K562 (cell line): ENCODE data around the gene CLASP2. TPM values are rescaled to one million over a fixed set of nuclear protein-coding genes. Genes with fewer than 3 reads are reported as not detected.

Experiments used
- ATAC-seq: fragments of 200-7000 bp; cut with Tn5 transposase; 3 replicates; pipeline ENCODE4 v1.9.1; 2020; ENCODE audit warnings: moderate library complexity
- BruUV-seq: library from RNA; stranded (reverse); fragments of 400-500 nt; replicated peaks from 2 replicates; lab custom pipeline; 2021; lab: Mats Ljungman, UMichigan
- CTCF ChIA-PET: fragments of 300-600 bp; formaldehyde crosslinking; extraction: SDS; loops from one replicate; lab custom pipeline; 2021; ENCODE audit warnings: low intra/inter-chr PET ratio; lab: Yijun Ruan, JAX
- POLR2A ChIA-PET: fragments of 300-600, 350-650 bp; sonication (Branson Sonifier 250); formaldehyde crosslinking; extraction: SDS; loops from one replicate; lab custom pipeline; 2021; ENCODE audit warnings: antibody characterized with exemption, inconsistent platforms; lab: Yijun Ruan, JAX
- DNase-seq, 4 experiments: peaks; one replicate each; pipeline versions ENCODE4 v3.0.0 to v3.0.0-alpha.2; 2011 to 2018; ENCODE audit warnings: low spot score in 3 of 4, mixed read lengths in 3 of 4; ENCODE audit errors: extremely low read depth in 1 of 4
- FAIRE-seq: peaks from 2 replicates; lab custom pipeline; 2011; peaks lifted over from hg19 to GRCh38; lab: Jason Lieb, UNC
- H2AFZ ChIP-seq: 2 replicates; pipeline ENCODE4 v1.6.0; 2011; ENCODE audit warnings: low read depth, low read length, control low read depth, inconsistent platforms
- H3K27ac ChIP-seq: fragments of 200-600 bp; 3 replicates; pipeline ENCODE4 v1.8.0; 2011; ENCODE audit warnings: low read depth, mild to moderate bottlenecking, control low read depth, inconsistent platforms, low read length, moderate library complexity, mixed read lengths; ENCODE audit errors: extremely low read depth
- H3K27me3 ChIP-seq, 2 experiments: fragments of 300-600 bp in 1 of 2; 2 replicates in 1 of 2; 3 replicates in 1 of 2; pipeline versions ENCODE4 v1.6.0 to v1.8.0; 2011; ENCODE audit warnings: inconsistent platforms in 2 of 2, low read length in 2 of 2, mild to moderate bottlenecking in 1 of 2, mixed read lengths in 1 of 2, moderate library complexity in 1 of 2; ENCODE audit not compliant: control insufficient read depth in 2 of 2, insufficient read depth in 2 of 2
- H3K36me3 ChIP-seq: fragments of 300-600 bp; 3 replicates; pipeline ENCODE4 v1.8.0; 2011; ENCODE audit warnings: mild to moderate bottlenecking, low read length, inconsistent platforms; ENCODE audit not compliant: control insufficient read depth, insufficient read depth
- H3K4me1 ChIP-seq, 2 experiments: fragments of 200-600 bp in 1 of 2; replicated peaks in 1 of 2; 2 replicates in 1 of 2; 3 replicates in 1 of 2; pipeline versions ENCODE4 v1.5.1 to v1.8.0; 2011; ENCODE audit warnings: inconsistent platforms in 2 of 2, low read length in 2 of 2, mild to moderate bottlenecking in 1 of 2, mixed read lengths in 1 of 2, moderate library complexity in 1 of 2; ENCODE audit not compliant: control insufficient read depth in 2 of 2, insufficient read depth in 2 of 2
- H3K4me2 ChIP-seq: 2 replicates; pipeline ENCODE4 v1.6.1; 2011; ENCODE audit warnings: low read length, control low read depth, inconsistent platforms, mixed read lengths; ENCODE audit not compliant: insufficient read depth
- H3K4me3 ChIP-seq: fragments of 200-600 bp; sonication (generic), shearing (Covaris generic); 2 replicates; pipeline ENCODE4 v1.5.1; 2016; ENCODE audit warnings: control low read depth, inconsistent platforms
- H3K79me2 ChIP-seq: fragments of 200-600 bp; 3 replicates; pipeline ENCODE4 v1.8.0; 2011; ENCODE audit warnings: low read length, inconsistent platforms; ENCODE audit not compliant: control insufficient read depth, insufficient read depth
- H3K9ac ChIP-seq, 2 experiments: 2 replicates each; pipeline versions ENCODE4 v1.6.0 to v1.6.1; 2011; ENCODE audit warnings: low read depth in 2 of 2, low read length in 2 of 2, control low read depth in 1 of 2, inconsistent platforms in 1 of 2, mild to moderate bottlenecking in 1 of 2, mixed read lengths in 1 of 2; ENCODE audit not compliant: insufficient read depth in 1 of 2
- H3K9me1 ChIP-seq: one replicate; pipeline ENCODE4 v1.6.0; 2011; ENCODE audit warnings: inconsistent platforms, mild to moderate bottlenecking, low read length, moderate library complexity; ENCODE audit not compliant: control insufficient read depth, insufficient read depth
- H3K9me3 ChIP-seq: replicated peaks from 2 replicates; pipeline ENCODE4 v1.5.1; 2011; ENCODE audit warnings: low read depth, low read length, inconsistent platforms; ENCODE audit not compliant: control insufficient read depth, insufficient read depth
- H4K20me1 ChIP-seq: replicated peaks from 2 replicates; pipeline ENCODE4 v1.6.1; 2011; ENCODE audit warnings: low read length, inconsistent platforms, mixed read lengths; ENCODE audit not compliant: control insufficient read depth, insufficient read depth
- C11orf30 ChIP-seq: fragments of 450-650 bp; IDR thresholded peaks from 2 replicates; pipeline ENCODE4 v1.6.1; 2016; ENCODE audit warnings: low read depth, mild to moderate bottlenecking
- MAFF ChIP-seq: IDR thresholded peaks from 2 replicates; pipeline ENCODE4 v1.6.1; 2012; ENCODE audit warnings: low read length, improper control_type of control experiment
- MAFG ChIP-seq: fragments of 450-650 bp; conservative IDR thresholded peaks from 2 replicates; pipeline ENCODE4 v1.6.1; 2016; ENCODE audit warnings: missing genetic modification characterization, missing compliant biosample characterization
- RBM39 ChIP-seq: fragments of 200-400 bp; formaldehyde crosslinking; optimal IDR thresholded peaks from 2 replicates; pipeline ENCODE3; 2018; ENCODE audit warnings: low read depth, low read length
- SNRNP70 ChIP-seq: fragments of 200-400 bp; formaldehyde crosslinking; optimal IDR thresholded peaks from 2 replicates; pipeline ENCODE3; 2017; ENCODE audit warnings: low read depth, low read length
- TGIF2 ChIP-seq: sonication (generic); formaldehyde crosslinking; IDR thresholded peaks from 2 replicates; pipeline ENCODE4 v1.8.1; 2022; ENCODE audit warnings: mild to moderate bottlenecking, missing genetic modification reagents, moderate library complexity
- ZBTB34 ChIP-seq: fragments of 250-450 bp; sonication (Bioruptor Pico); IDR thresholded peaks from 2 replicates; pipeline ENCODE4 v1.8.0; 2021; ENCODE audit warnings: mild to moderate bottlenecking, moderate library complexity
- ZNF316 ChIP-seq: fragments of 450-650 bp; IDR thresholded peaks from 2 replicates; pipeline ENCODE4 v1.6.1; 2016
- WGBS: fragments of 100-300 bp; shearing (Covaris generic); methylation state at CpG from one replicate; pipeline ENCODE4 v1.1.6; 2016; ENCODE audit warnings: low coverage, mixed read lengths; ENCODE audit not compliant: insufficient coverage; ENCODE audit errors: missing lambda C conversion rate; 5-methylcytosine and 5-hydroxymethylcytosine counted together
- in situ Hi-C: fragments of 300-500 bp; cut with MboI; formaldehyde crosslinking; loops from 4 replicates; pipeline ENCODE4 v1.15.0; 2018; ENCODE audit warnings: inconsistent platforms, mixed read lengths
- intact Hi-C: fragments of 100-400 bp; cut with micrococcal nuclease; formaldehyde crosslinking; loops from 2 replicates; pipeline ENCODE4 v1.14.2; 2022
- polyA plus RNA-seq, 8 experiments: library from polyadenylated mRNA; depleted of rRNA in 4 of 8; stranded (reverse) in 5 of 8; unstranded in 3 of 8; fragments of >200 nt; fragmentation: Nextera tagmentation in 2 of 8; fragmentation: Illumina TruSeq in 1 of 8; extraction: Ambion mirVana in 2 of 8; extraction: Trizol in 1 of 8; gene quantifications; 2 replicates each; pipeline versions ENCODE4 v1.2.1 to v1.2.3, GENCODE V29; 2011 to 2014; ENCODE audit warnings: inconsistent platforms in 1 of 8, missing spikeins in 1 of 8
- total RNA-seq, 7 experiments: library from RNA; depleted of rRNA in 6 of 7; stranded (reverse); fragments of >200 nt in 6 of 7; fragmentation: Illumina TruSeq in 2 of 7; extraction: Trizol in 2 of 7; gene quantifications; 2 replicates each; pipeline versions ENCODE4 v1.2.1 to v1.2.3, GENCODE V29; 2011 to 2021; ENCODE audit warnings: low replicate concordance in 1 of 7

The CLASP2 gene
- total and polyA plus RNA-seq, 9 of the 15 experiments (the other 6 are each of a cell fraction or from before 2014, with no cell fraction given): 13.5 to 107 (median 71.8) TPM

DNA sequence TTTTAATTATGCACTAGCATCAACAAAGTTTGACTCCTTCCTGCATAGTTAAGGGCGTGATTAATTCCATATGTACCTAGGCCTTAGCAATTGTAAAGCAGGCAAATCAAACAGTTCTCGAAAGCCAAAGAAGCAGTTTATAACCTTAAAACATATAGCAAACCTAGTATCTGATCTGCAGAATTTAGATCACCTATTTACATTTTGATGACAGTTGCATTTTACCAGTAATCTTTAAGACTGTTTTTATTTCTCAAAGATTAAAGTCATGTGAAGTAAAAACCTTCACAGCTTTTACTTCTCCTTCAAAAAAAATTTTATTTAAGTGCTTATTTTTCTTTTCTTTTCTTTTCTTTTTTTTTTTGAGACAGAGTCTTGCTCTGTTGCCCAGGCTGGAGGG, 257.0 kb downstream of the CLASP2 start:
- in situ Hi-C loops: no loop called here
- peaks cover 5% of the 10 kb centered on the region; the same call in 1 of the 2 replicates for H3K9me3 ChIP-seq
- no peak for ATAC-seq
- H3K27ac ChIP-seq: no peak overlapping the region
- TF ChIP-seq MAFF (peak; percentile 13; the same call in 1 of the 2 replicates), MAFG (tag) (0 out of 2 replicates have a peak, but pooled peaks have one; percentile 16), RBM39 (no peak), ZBTB34 (CRISPR knock-in tag) (no peak), ZNF316 (peak; percentile 62; the same call in 1 of the 2 replicates), TGIF2 (CRISPR knock-in tag) (no peak), C11orf30 (peak; percentile 27; the same call in 1 of the 2 replicates), SNRNP70 (no peak)
- TF ChIP-seq, all 486 proteins: peak for 4
- POLR2A ChIA-PET: interaction anchor here (0.6 kb wide), 1 partner anchor 394 kb away, joined by 3 read pairs; no protein-coding TSS in a partner anchor
- WGBS: 18% methylated on average over 2 of the region's 2 CpGs
- Histone ChIP-seq H3K4me1 (no peaks in the 10 kb centered on the region), H3K36me3 (no peaks in the 10 kb centered on the region), H3K4me2 (no peak overlapping the region), H4K20me1 (no peaks in the 10 kb centered on the region), H2AFZ (no peak overlapping the region), H3K9me1 (no peaks in the 10 kb centered on the region), H3K79me2 (no peaks in the 10 kb centered on the region), H3K27me3 (no peaks in the 10 kb centered on the region), H3K9ac (no peak overlapping the region), H3K4me3 (no peak overlapping the region)
- no TSS peak for BruUV-seq
- CTCF ChIA-PET: no interaction called here
- FAIRE-seq (no peak), DNase-seq (no peak)
- intact Hi-C loops: no loop called here
